HEK293 (cell line): Measurements from ENCODE around the gene PTGER1.

Experiments used
- ATF2 ChIP-seq: fragments of 450-650 bp; formaldehyde crosslinking; IDR thresholded peaks from 2 replicates; pipeline ENCODE4 v1.5.1; 2016; ENCODE audit warnings: missing biosample characterization, missing genetic modification characterization, low read depth
- BCL11B ChIP-seq: fragments of 450-650 bp; formaldehyde crosslinking; IDR thresholded peaks from 2 replicates; pipeline ENCODE4 v1.5.1; 2016; ENCODE audit warnings: low read depth, missing biosample characterization, missing genetic modification characterization
- FEZF1 ChIP-seq: fragments of 450-650 bp; formaldehyde crosslinking; IDR thresholded peaks from 2 replicates; pipeline ENCODE4 v1.5.1; 2016; ENCODE audit warnings: missing biosample characterization, missing genetic modification characterization
- GLI4 ChIP-seq: fragments of 450-650 bp; formaldehyde crosslinking; IDR thresholded peaks from 2 replicates; pipeline ENCODE4 v1.5.1; 2016; ENCODE audit warnings: missing biosample characterization, missing genetic modification characterization
- GLIS2 ChIP-seq: fragments of 450-650 bp; formaldehyde crosslinking; IDR thresholded peaks from 2 replicates; pipeline ENCODE4 v1.5.1; 2016; ENCODE audit warnings: missing biosample characterization, missing genetic modification characterization
- MEIS1 ChIP-seq: sonication (generic); formaldehyde crosslinking; IDR thresholded peaks from 2 replicates; pipeline ENCODE4 v1.8.1; 2022; ENCODE audit warnings: missing genetic modification reagents, mild to moderate bottlenecking, borderline replicate concordance
- MYNN ChIP-seq: fragments of 450-650 bp; formaldehyde crosslinking; IDR thresholded peaks from 2 replicates; pipeline ENCODE4 v1.5.1; 2016; ENCODE audit warnings: missing biosample characterization, missing genetic modification characterization, borderline replicate concordance
- OSR2 ChIP-seq: fragments of 450-650 bp; formaldehyde crosslinking; IDR thresholded peaks from 2 replicates; pipeline ENCODE4 v1.5.1; 2016; ENCODE audit warnings: missing biosample characterization, missing genetic modification characterization
- ZBTB10 ChIP-seq: fragments of 450-650 bp; formaldehyde crosslinking; IDR thresholded peaks from 2 replicates; pipeline ENCODE4 v1.5.1; 2016; ENCODE audit warnings: missing biosample characterization, missing genetic modification characterization
- ZFP41 ChIP-seq: fragments of 450-650 bp; formaldehyde crosslinking; IDR thresholded peaks from 2 replicates; pipeline ENCODE4 v1.5.1; 2016; ENCODE audit warnings: missing biosample characterization, missing genetic modification characterization, borderline replicate concordance
- ZNF19 ChIP-seq: fragments of 450-650 bp; formaldehyde crosslinking; IDR thresholded peaks from 2 replicates; pipeline ENCODE4; 2016; ENCODE audit warnings: missing biosample characterization, missing genetic modification characterization, low read depth
- ZNF394 ChIP-seq: fragments of 450-650 bp; formaldehyde crosslinking; IDR thresholded peaks from 2 replicates; pipeline ENCODE4 v1.5.1; 2016; ENCODE audit warnings: missing biosample characterization, missing genetic modification characterization, mild to moderate bottlenecking, moderate library complexity, borderline replicate concordance
- ZNF404 ChIP-seq: fragments of 450-650 bp; formaldehyde crosslinking; IDR thresholded peaks from 2 replicates; pipeline ENCODE4 v1.5.1; 2017; ENCODE audit warnings: missing biosample characterization, missing genetic modification characterization
- ZNF513 ChIP-seq: fragments of 450-650 bp; IDR thresholded peaks from 2 replicates; pipeline ENCODE4 v1.5.1; 2018; ENCODE audit warnings: missing biosample characterization, missing genetic modification characterization
- ZNF560 ChIP-seq: fragments of 450-650 bp; formaldehyde crosslinking; IDR thresholded peaks from 2 replicates; pipeline ENCODE4 v1.5.1; 2017; ENCODE audit warnings: missing biosample characterization, missing genetic modification characterization, borderline replicate concordance
- ZNF660 ChIP-seq: fragments of 450-650 bp; IDR thresholded peaks from 2 replicates; pipeline ENCODE4 v1.5.1; 2018; ENCODE audit warnings: missing biosample characterization, mild to moderate bottlenecking, missing genetic modification characterization
- ZNF670 ChIP-seq: fragments of 450-650 bp; formaldehyde crosslinking; IDR thresholded peaks from 2 replicates; pipeline ENCODE4 v1.5.1; 2016; ENCODE audit warnings: missing biosample characterization, missing genetic modification characterization, low read depth
- ZNF692 ChIP-seq: fragments of 450-650 bp; formaldehyde crosslinking; IDR thresholded peaks from 2 replicates; pipeline ENCODE4 v1.5.1; 2016; ENCODE audit warnings: missing biosample characterization, missing genetic modification characterization
- ZNF777 ChIP-seq: fragments of 450-650 bp; formaldehyde crosslinking; IDR thresholded peaks from 2 replicates; pipeline ENCODE4 v1.5.1; 2017; ENCODE audit warnings: missing biosample characterization, missing genetic modification characterization, borderline replicate concordance
- ZNF837 ChIP-seq: fragments of 450-650 bp; formaldehyde crosslinking; IDR thresholded peaks from 2 replicates; pipeline ENCODE4 v1.5.1; 2016; ENCODE audit warnings: missing biosample characterization, missing genetic modification characterization
- TF ChIP-seq, protein P1 (sequence below): fragments of 450-650 bp; formaldehyde crosslinking; conservative IDR thresholded peaks from 2 replicates; pipeline ENCODE4 v1.5.1; 2016; ENCODE audit warnings: low read depth, missing biosample characterization, missing genetic modification characterization

Gene PTGER1

DNA sequence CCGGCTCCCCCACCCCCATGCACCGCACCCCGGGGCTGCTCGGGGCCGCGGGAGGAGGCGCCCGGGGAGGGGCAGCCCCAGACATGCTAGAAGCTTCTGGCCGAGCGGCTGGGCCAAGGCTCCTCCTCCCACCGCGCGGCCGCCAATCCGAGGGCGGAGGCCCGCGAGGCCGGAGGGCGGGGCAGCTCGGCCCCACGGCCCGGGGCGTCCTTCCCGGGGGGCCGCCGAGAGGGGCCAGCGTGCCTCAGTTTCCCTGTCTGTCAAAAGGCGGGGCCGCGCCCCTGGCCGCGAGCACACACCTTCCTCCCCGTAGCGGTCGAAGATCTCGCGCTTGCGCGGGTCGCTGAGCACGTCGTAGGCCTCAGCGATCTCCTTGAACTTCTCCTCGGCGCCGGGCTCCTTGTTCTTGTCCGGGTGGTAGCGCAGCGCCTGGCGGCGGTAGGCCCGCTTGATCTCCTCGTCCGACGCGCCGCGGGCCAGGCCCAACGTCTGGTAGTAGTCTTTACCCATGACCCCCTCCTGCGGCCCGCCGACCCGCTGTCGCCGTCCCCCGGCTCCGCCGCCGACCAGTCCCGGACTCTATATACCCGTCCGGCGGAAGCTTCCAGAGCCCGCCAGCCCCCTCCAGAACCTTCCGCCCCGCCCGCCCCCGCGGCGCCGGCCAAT, 42.8 kb upstream of the PTGER1 start, which contains the start of gene DNAJB1 (continued):
- TF ChIP-seq, protein P1, sequence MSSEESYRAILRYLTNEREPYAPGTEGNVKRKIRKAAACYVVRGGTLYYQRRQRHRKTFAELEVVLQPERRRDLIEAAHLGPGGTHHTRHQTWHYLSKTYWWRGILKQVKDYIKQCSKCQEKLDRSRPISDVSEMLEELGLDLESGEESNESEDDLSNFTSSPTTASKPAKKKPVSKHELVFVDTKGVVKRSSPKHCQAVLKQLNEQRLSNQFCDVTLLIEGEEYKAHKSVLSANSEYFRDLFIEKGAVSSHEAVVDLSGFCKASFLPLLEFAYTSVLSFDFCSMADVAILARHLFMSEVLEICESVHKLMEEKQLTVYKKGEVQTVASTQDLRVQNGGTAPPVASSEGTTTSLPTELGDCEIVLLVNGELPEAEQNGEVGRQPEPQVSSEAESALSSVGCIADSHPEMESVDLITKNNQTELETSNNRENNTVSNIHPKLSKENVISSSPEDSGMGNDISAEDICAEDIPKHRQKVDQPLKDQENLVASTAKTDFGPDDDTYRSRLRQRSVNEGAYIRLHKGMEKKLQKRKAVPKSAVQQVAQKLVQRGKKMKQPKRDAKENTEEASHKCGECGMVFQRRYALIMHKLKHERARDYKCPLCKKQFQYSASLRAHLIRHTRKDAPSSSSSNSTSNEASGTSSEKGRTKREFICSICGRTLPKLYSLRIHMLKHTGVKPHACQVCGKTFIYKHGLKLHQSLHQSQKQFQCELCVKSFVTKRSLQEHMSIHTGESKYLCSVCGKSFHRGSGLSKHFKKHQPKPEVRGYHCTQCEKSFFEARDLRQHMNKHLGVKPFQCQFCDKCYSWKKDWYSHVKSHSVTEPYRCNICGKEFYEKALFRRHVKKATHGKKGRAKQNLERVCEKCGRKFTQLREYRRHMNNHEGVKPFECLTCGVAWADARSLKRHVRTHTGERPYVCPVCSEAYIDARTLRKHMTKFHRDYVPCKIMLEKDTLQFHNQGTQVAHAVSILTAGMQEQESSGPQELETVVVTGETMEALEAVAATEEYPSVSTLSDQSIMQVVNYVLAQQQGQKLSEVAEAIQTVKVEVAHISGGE: peak; percentile 75; the same call in 1 of the 2 replicates
- TF ChIP-seq ATF2 (tag by site-specific recombination) (no peak), OSR2 (tag by site-specific recombination) (no peak), FEZF1 (tag by site-specific recombination) (peak; percentile 24; the same call in 1 of the 2 replicates), ZNF670 (tag by site-specific recombination) (no peak), ZNF19 (tag by site-specific recombination) (no peak), ZNF777 (tag by site-specific recombination) (no peak), GLIS2 (tag by site-specific recombination) (peak; percentile 78), ZNF837 (tag by site-specific recombination) (no peak), ZNF513 (tag by site-specific recombination) (0 out of 2 replicates have a peak, but pooled peaks have one; percentile 25), MEIS1 (CRISPR knock-in tag) (no peak), ZNF660 (tag by site-specific recombination) (peak; percentile 8; the same call in 1 of the 2 replicates), ZNF692 (tag by site-specific recombination) (peak; percentile 39), ZNF404 (no peak), BCL11B (0 out of 2 replicates have a peak, but pooled peaks have one; percentile 42), ZNF560 (tag by site-specific recombination) (no peak), GLI4 (tag by site-specific recombination) (0 out of 2 replicates have a peak, but pooled peaks have one; percentile 75), MYNN (tag by site-specific recombination) (no peak), ZNF394 (tag by site-specific recombination) (peak; percentile 63; the same call in 1 of the 2 replicates), ZBTB10 (tag by site-specific recombination) (peak; percentile 75), ZFP41 (tag by site-specific recombination) (no peak)
